Activated T-helper 2 cell treated with anti-CD3 and anti-CD28 coated beads, Interferon-gamma antibody, Interleukin-2, Interleukin-4, amounts not matched to agents 10 μg/mL and 5 μg/mL and 100 μg/mL, durations not matched to agents 14 hours and 24 hours and 36 hours (primary cell): ENCODE measurements around the gene ATP2B1. TPM values are rescaled to one million over a fixed set of nuclear protein-coding genes. Genes with fewer than 3 reads are reported as not detected.

Experiments used
- DNase-seq: peaks from one replicate; pipeline ENCODE4 v3.0.0; 2021; ENCODE audit warnings: low spot score
- H3K27ac Mint-ChIP-seq: one replicate; pipeline ENCODE4 v1.8.0; 2021; ENCODE audit warnings: mixed read lengths
- H3K27me3 Mint-ChIP-seq: one replicate; pipeline ENCODE4 v1.8.0; 2021; ENCODE audit warnings: low read depth, mixed read lengths
- H3K36me3 Mint-ChIP-seq: one replicate; pipeline ENCODE4 v1.8.0; 2021; ENCODE audit warnings: low read depth, mixed read lengths
- H3K4me1 Mint-ChIP-seq: one replicate; pipeline ENCODE4 v1.8.0; 2021; ENCODE audit warnings: low read depth, mixed read lengths
- H3K4me3 Mint-ChIP-seq: one replicate; pipeline ENCODE4 v1.8.0; 2021; ENCODE audit warnings: low read depth, mild to moderate bottlenecking, moderate library complexity, mixed read lengths
- H3K9me3 Mint-ChIP-seq: one replicate; pipeline ENCODE4 v1.8.0; 2021; ENCODE audit warnings: mixed read lengths
- intact Hi-C: fragments of 100-400 bp; cut with micrococcal nuclease; formaldehyde crosslinking; loops from one replicate; pipeline ENCODE4 v1.15.1; 2023
- total RNA-seq: library from RNA; stranded (reverse); gene quantifications from 2 replicates; pipeline ENCODE4 v1.2.3, GENCODE V29; 2022

The ATP2B1 gene
- total RNA-seq, 1 donor from 2014 or later, result 21.0 TPM

DNA sequence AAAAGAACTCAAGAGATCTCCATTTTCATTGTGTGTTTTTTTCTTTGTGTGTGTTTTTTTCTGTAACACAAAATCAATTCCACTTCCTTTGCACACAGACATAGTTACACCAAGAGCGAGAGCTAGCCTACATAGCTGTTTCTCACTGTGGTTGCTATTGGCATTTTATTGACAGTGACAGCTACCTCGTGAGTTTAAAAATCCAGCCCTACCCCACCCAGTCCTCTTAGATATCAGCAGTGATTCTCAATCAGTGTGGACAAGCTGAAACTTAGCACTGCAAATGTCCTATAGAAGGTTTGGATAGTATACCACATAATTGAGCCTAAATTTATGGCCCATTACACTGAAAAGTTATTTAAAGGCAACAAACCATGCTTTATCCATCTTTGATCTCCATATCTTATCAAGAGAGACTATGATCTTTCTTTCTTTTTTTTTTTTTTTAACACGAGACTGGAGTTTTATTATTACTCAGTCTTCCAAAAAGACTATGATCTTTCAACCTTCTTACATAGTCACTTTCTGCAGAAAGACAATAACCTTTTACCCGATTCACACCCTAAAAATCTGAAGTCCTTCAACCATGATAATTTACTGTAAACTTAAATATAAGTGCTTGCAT is 46.8 kb downstream of the ATP2B1 start:
- intact Hi-C loops, result loop anchor here (5.0 kb wide), 3 partner anchors 45 to 95 kb away; partner anchors contain the start of gene ATP2B1
- Mint-ChIP-seq H3K4me1 (peaks cover 28% of the 10 kb centered on the region), H3K4me3 (no peak overlapping the region)

DNA sequence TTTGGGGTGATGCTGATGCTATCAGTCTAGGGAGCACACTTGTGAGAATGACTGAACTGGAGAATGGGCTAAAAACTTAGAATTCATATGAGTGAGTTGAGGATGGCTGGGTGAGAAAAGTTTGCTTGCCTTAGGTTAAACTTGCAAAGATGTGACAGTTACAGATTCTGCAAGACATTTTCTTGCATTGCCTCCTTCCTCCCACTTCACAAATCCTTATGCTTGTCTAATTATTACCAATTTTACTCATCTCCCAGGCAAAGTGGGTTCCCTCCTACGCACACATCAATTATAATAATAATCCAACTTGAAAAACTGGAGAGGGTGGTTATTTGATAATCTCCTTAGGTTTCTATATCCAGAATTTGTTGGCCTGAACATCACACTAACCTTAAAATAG is 50.9 kb downstream of the ATP2B1 start:
- Mint-ChIP-seq H3K27me3 (no peaks in the 10 kb centered on the region), H3K36me3 (peaks cover 9% of the 10 kb centered on the region), H3K4me3 (no peak overlapping the region), H3K4me1 (peaks cover 16% of the 10 kb centered on the region), H3K27ac (no peak overlapping the region), H3K9me3 (no peaks in the 10 kb centered on the region)
- intact Hi-C loops, result no loop called here
- DNase-seq, result no peak

More for the DNA sequence above, 46.8 kb downstream of the ATP2B1 start:
- Mint-ChIP-seq H3K9me3 (no peaks in the 10 kb centered on the region), H3K36me3 (no peaks in the 10 kb centered on the region), H3K27me3 (no peaks in the 10 kb centered on the region), H3K27ac (no peak overlapping the region)
- DNase-seq, result no peak

DNA sequence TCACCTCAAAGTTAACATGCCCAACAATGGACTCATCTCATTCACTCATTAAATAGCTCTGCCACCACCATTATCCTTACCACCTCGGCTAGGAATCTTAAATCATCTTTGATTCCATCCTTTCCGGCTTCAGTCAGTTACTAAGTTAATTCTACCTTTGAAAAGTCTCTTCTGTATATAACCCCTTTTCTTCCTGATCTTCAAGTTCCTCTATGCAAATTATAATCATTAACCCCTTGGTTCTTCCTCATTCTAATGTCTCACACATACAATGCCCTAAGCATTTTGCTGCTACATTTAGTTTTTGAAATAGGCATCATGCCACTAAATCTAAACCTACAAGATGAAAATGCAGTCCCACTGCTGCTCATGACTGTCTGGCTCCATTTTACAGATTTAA is 51.6 kb downstream of the ATP2B1 start:
- Mint-ChIP-seq H3K27ac (no peak overlapping the region), H3K27me3 (no peaks in the 10 kb centered on the region), H3K9me3 (peaks cover under 1% of the 10 kb centered on the region), H3K36me3 (peaks cover 11% of the 10 kb centered on the region), H3K4me3 (no peak overlapping the region), H3K4me1 (peaks cover 11% of the 10 kb centered on the region)
- DNase-seq, result no peak
- intact Hi-C loops, result no loop called here

DNA sequence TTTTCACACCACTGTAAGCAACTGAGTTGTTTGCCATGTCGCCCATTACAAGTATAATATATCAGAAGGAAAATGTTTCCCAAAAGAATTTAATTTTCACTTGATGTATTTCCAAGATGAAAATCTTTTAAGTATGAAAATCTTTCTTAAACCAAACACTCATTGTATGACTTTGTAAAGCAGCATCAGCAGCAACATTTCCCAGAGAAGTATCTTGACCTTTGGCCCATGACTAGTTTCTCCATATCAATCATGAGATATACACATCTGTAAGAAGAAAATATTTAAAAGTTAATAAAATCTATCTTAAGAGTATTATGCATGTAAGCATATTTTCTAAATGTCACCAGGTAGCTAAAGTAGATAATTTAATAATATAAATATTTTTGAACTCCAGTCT is 52.8 kb downstream of the ATP2B1 start:
- Mint-ChIP-seq H3K27ac (no peak overlapping the region), H3K36me3 (peaks cover 17% of the 10 kb centered on the region), H3K4me1 (peaks cover 5% of the 10 kb centered on the region), H3K9me3 (peaks cover 3% of the 10 kb centered on the region), H3K27me3 (no peaks in the 10 kb centered on the region), H3K4me3 (no peak overlapping the region)
- no peak for DNase-seq
- intact Hi-C loops, result no loop called here

DNA sequence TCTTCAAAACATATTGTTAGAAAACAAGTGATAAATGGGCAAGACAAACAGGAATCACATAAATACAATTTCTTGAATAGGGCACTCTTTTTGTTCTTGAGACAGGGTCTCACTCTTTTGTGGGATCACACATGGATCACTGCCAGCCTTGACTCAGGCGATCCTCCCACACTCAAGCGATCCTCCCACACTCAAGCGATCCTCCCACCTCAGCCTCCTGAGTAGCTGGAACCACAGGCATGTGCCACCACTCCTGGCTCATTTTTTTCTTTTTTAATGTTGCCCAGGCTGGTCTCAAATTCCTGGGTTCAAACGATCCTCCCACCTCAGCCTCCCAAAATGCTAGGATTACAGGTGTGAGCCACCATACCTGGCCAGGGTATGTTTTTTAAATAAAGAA is 57.4 kb downstream of the ATP2B1 start:
- Mint-ChIP-seq H3K36me3 (peaks cover 34% of the 10 kb centered on the region), H3K9me3 (peaks cover 3% of the 10 kb centered on the region), H3K27ac (no peak overlapping the region), H3K27me3 (no peaks in the 10 kb centered on the region), H3K4me3 (no peak overlapping the region), H3K4me1 (no peaks in the 10 kb centered on the region)
- intact Hi-C loops, result no loop called here
- DNase-seq, result no peak

DNA sequence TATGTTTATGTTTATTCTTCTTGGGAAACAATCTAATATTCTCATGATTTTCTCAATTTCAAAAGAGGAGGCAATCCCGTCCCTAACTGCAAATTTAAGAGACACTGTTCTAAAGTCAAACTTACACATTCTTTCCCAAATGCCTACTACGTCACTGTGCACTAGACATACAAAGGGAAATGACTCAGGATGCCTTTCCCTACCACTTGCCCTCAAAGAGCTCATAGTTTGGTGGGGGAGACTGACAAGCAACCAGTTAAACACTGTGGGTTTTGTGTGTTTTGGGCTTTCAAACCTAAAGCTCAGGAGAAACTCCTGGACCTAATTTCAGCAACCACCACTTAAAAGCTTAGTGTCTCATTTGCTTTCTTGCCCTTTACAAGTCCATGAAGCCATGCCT is 58.4 kb downstream of the ATP2B1 start:
- no peak overlapping the region for H3K4me3 Mint-ChIP-seq
- H3K27me3 Mint-ChIP-seq, result no peaks in the 10 kb centered on the region
- H3K36me3 Mint-ChIP-seq, result peaks cover 35% of the 10 kb centered on the region
- H3K4me1 Mint-ChIP-seq, result peaks cover 2% of the 10 kb centered on the region
- no peak overlapping the region for H3K27ac Mint-ChIP-seq
- H3K9me3 Mint-ChIP-seq, result peaks cover 3% of the 10 kb centered on the region
- intact Hi-C loops, result no loop called here
- DNase-seq, result no peak

DNA sequence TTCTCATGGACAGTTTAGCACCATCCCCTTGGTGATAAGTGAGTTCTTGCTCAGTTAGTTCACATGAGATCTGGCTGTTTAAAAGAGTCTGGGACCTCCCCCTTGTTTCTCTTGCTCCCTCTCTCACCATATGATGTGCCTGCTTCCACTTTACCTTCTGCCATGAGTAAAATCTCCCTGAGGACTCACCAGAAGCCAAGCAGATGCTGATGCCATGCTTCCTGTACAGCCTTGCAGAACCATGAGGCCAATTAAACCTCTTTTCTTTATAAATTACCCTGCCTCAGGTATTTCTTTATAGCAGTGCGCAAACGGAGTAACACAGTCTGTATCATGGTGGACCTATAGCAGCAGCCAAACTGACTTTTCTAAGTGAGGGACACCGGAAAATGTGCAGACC is 58.8 kb downstream of the ATP2B1 start:
- intact Hi-C loops, result no loop called here
- peaks cover 2% of the 10 kb centered on the region for H3K4me1 Mint-ChIP-seq

DNA sequence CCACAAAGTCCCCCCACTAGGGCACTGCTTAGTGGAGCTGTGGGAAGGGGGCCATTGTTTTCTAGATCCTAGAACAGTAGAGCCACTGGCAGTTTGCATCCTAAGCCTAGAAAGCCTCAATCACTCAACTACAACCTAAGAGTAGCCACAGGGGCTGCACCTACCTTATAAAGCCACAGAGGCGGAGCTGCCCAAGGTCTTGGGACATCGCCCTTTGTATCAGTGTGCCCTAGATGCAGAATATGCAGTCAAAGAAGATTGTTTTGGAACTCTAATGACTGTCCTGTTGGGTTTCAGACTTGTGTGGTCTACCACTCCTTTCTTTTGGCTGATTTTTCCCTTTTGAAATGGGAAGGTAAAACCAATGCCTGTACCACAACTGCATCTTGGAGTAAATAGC is 59.5 kb downstream of the ATP2B1 start:
- Mint-ChIP-seq H3K36me3 (peaks cover 29% of the 10 kb centered on the region), H3K4me3 (no peak overlapping the region), H3K4me1 (peaks cover 2% of the 10 kb centered on the region), H3K27ac (no peak overlapping the region), H3K27me3 (no peaks in the 10 kb centered on the region), H3K9me3 (peaks cover 3% of the 10 kb centered on the region)
- DNase-seq, result no peak
- intact Hi-C loops, result no loop called here

More for the DNA sequence above, 58.8 kb downstream of the ATP2B1 start:
- H3K4me3 Mint-ChIP-seq, result no peak overlapping the region
- DNase-seq, result no peak
- H3K27me3 Mint-ChIP-seq, result no peaks in the 10 kb centered on the region
- peaks cover 31% of the 10 kb centered on the region for H3K36me3 Mint-ChIP-seq
- H3K27ac Mint-ChIP-seq, result no peak overlapping the region
- peaks cover 3% of the 10 kb centered on the region for H3K9me3 Mint-ChIP-seq

DNA sequence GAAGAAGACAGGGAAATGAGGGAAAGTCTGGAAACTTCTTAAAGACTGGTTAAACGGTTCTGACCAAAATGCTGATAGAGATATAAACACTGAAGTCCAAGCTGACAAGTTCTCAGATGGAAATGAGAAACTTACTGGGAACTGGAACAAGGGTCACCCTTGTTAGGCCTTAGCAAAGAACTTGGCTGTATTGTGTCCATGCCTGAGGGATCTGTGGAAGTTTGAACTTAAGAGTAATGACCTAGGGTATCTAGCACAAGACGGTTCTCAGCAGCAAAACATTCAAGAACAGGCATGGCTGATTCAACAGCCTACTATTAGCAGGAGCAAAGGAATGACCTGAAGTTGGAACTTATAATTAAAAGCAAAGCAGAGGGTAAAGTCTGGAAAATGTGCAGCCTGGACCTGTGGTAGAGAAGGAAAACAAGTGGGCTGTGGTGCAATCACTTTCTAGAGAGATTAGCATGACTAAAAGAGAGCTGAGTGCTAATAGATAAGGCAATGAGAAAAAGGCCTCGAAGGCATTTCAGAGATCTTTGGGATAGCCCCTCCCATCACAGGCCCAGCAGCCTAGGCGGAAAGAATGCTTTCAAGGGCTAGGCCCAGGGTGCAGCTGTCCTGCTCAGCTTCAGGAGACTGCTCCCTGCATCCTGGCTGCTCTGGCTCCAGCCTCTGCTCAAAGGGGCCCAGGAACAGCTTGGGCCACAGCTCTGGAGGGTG is 60.3 kb downstream of the ATP2B1 start:
- Mint-ChIP-seq H3K27me3 (no peaks in the 10 kb centered on the region), H3K36me3 (peaks cover 26% of the 10 kb centered on the region), H3K4me1 (peaks cover 2% of the 10 kb centered on the region), H3K27ac (no peak overlapping the region), H3K4me3 (no peak overlapping the region), H3K9me3 (peaks cover 3% of the 10 kb centered on the region)
- DNase-seq, result no peak
- intact Hi-C loops, result no loop called here

DNA sequence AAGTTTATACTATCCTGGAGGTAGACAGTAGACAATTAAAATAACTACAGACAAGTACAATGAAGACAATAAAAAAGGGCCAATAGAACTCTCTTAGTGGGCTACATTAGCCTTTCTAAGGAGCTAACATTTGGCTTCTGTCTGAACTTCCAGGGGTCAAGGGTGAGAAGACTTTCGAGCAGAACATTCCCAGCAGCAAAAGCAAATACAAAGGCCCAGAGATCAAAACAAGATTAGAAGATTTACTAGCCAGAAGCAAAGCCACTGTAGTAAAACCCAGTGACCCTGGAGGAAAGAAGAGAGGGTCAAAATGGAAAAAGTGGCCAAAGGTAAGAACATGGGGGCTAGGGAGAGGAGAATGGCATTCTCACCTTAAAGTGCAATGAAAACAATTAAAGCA is 63.2 kb downstream of the ATP2B1 start:
- Mint-ChIP-seq H3K36me3 (peaks cover 34% of the 10 kb centered on the region), H3K4me3 (no peak overlapping the region), H3K9me3 (peaks cover 7% of the 10 kb centered on the region), H3K27ac (no peak overlapping the region), H3K27me3 (no peaks in the 10 kb centered on the region), H3K4me1 (peaks cover 2% of the 10 kb centered on the region)
- intact Hi-C loops, result no loop called here
- no peak for DNase-seq

DNA sequence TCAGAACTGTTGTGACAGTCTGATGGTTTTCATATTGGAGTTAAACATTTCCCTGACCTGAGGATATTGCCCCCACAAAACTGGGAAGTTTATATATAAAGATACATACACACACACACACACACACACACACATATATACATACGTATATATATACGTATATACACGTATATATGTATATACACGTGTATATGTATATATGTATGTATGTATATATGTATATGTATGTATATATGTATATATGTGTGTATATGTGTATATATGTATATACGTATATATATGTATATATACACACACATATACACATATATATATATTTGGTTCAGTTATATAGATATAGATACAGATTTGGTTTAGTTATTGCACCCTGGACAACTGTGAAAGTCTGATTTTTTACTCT is 65.7 kb downstream of the ATP2B1 start:
- intact Hi-C loops, result no loop called here
- peaks cover 7% of the 10 kb centered on the region for H3K9me3 Mint-ChIP-seq
- no peak for DNase-seq
- H3K4me3 Mint-ChIP-seq, result no peak overlapping the region
- H3K27me3 Mint-ChIP-seq, result no peaks in the 10 kb centered on the region
- peaks cover 29% of the 10 kb centered on the region for H3K36me3 Mint-ChIP-seq
- H3K27ac Mint-ChIP-seq, result no peak overlapping the region
- H3K4me1 Mint-ChIP-seq, result peaks cover 2% of the 10 kb centered on the region

DNA sequence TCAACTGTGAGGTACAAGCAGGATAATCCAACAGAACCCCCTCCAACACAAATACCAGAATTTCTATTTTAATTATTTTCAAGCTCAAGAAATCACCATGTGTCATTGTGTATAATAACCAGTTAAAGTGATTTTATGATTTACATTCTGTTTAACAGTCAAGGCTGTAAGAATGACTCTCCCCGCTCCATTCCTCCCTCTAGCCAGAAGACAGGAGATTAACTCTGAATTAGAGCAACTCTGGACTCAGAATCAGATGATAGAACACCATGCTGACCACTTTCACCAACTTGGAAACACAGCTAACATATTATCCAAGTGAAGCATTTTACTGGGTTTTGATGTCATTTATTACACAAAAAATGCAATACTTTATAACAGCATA is 71.9 kb downstream of the ATP2B1 start:
- intact Hi-C loops, result no loop called here
- peaks cover 7% of the 10 kb centered on the region for H3K9me3 Mint-ChIP-seq
- H3K4me3 Mint-ChIP-seq, result no peak overlapping the region
- no peak for DNase-seq
- H3K36me3 Mint-ChIP-seq, result peaks cover 48% of the 10 kb centered on the region
- H3K27ac Mint-ChIP-seq, result no peak overlapping the region
- no peaks in the 10 kb centered on the region for H3K27me3 Mint-ChIP-seq
- peaks cover 12% of the 10 kb centered on the region for H3K4me1 Mint-ChIP-seq

DNA sequence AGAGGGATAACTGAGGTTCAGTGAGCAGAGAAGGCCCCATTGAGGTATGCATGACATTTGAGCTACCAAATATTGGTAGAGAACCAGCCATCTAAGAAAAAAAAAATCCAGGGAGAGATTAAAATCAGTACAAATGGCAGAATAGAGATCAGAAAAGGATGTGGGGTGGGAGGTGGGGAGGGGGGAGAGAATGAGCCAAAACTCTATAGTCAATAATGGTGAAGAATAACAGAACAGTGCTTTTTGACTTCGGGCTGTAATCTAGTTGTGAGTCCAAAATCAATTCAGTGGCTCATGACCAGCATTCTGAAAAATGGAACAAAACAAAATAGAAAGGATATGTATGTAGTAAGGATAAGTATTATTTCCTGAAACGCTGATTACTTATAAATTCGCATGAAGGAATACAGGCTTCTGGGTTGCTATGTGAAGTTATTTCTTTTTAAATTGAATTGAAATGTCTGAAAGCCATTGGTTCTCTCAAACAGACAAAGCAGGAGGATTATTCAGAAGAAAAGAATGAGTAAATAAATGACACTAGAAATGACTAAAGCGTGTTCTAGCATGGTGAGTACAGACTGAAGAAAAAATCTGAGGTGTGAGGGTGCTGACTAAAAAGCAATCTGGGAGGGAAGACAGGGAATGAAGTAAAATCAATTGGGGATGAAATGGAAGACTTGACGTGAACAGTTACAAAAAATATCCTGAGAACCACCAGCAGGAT is 72.4 kb downstream of the ATP2B1 start:
- no peak for DNase-seq
- H3K4me1 Mint-ChIP-seq, result peaks cover 12% of the 10 kb centered on the region
- no peak overlapping the region for H3K27ac Mint-ChIP-seq
- no peaks in the 10 kb centered on the region for H3K27me3 Mint-ChIP-seq
- H3K9me3 Mint-ChIP-seq, result peaks cover 7% of the 10 kb centered on the region
- H3K36me3 Mint-ChIP-seq, result peaks cover 48% of the 10 kb centered on the region
- no peak overlapping the region for H3K4me3 Mint-ChIP-seq
- intact Hi-C loops, result no loop called here
